Right lobe of liver (tissue), 6 donors: Measurements from ENCODE around the gene MRPL45. TPM values are rescaled to one million over a fixed set of nuclear protein-coding genes. Genes with fewer than 3 reads are reported as not detected.
A peak's percentile ranks its signal among the peaks of the same experiment; 100 is the strongest.

ENCODE experiments used
- ATAC-seq, 4 donors: fragments of 200-7000 bp; cut with Tn5 transposase; one replicate each; pipeline ENCODE4 v1.9.1; 2020; ENCODE audit warnings: mild to moderate bottlenecking in 4 of 4, moderate library complexity in 4 of 4
- DNase-seq, 3 donors: peaks; one replicate each; pipeline ENCODE4 v3.0.0-alpha.2; 2020
- H3K27ac ChIP-seq, 3 donors: fragments of 200-600 bp; one replicate each; pipeline ENCODE4 v1.8.0; 2022
- H3K27me3 ChIP-seq, 2 donors: fragments of 200-600 bp; one replicate each; pipeline ENCODE4 v1.8.0; 2022
- H3K36me3 ChIP-seq, 4 donors: fragments of 200-600 bp; sonication (generic) in 1 of 4; one replicate each; pipeline versions ENCODE4 v1.5.1 to v1.8.0; 2017 to 2022; ENCODE audit warnings: control low read depth in 1 of 4
- H3K4me1 ChIP-seq, 4 donors: fragments of 200-600 bp; sonication (generic) in 1 of 4; one replicate each; pipeline versions ENCODE4 v1.5.1 to v1.8.0; 2017 to 2022; ENCODE audit warnings: control low read depth in 1 of 4
- H3K4me3 ChIP-seq, 3 donors: fragments of 200-600 bp; one replicate each; pipeline ENCODE4 v1.8.0; 2022
- H3K9me3 ChIP-seq, 4 donors: fragments of 200-600 bp; sonication (generic) in 1 of 4; one replicate each; pipeline versions ENCODE4 v1.5.1 to v1.8.0; 2017 to 2022; ENCODE audit warnings: control low read depth in 1 of 4
- POLR2A ChIP-seq: fragments of 450-650 bp; IDR thresholded peaks from one replicate; pipeline ENCODE4 v1.6.1; 2017; ENCODE audit warnings: antibody characterized with exemption, mild to moderate bottlenecking
- WGBS: methylation state at CpG from one replicate; pipeline ENCODE4 v1.1.6; 2018; ENCODE audit warnings: low coverage, low lambda C conversion rate; ENCODE audit not compliant: insufficient coverage; ENCODE audit errors: missing lambda C conversion rate; 5-methylcytosine and 5-hydroxymethylcytosine counted together
- intact Hi-C, 2 donors: fragments of 100-400 bp; cut with DNase I; formaldehyde crosslinking; loops; one replicate each; pipeline versions ENCODE4 v1.11.2 to v1.14.1; 2022
- total RNA-seq, 6 experiments: library from RNA; depleted of rRNA in 2 of 6; stranded (reverse); fragments of >200 nt in 2 of 6; fragmentation: NEBNext Ultra II Directional in 3 of 6; extraction: Animal tissue kit (Norgen Biotek cat#: 25700) in 3 of 6; gene quantifications; one replicate each; pipeline versions ENCODE4 v1.1.0 to v1.2.4, GENCODE V29; 2016 to 2023
- TF ChIP-seq, protein P1 (sequence below), 4 donors: fragments of 200-600 bp in 3 of 4; fragments of 450-650 bp in 1 of 4; IDR thresholded peaks; one replicate each; pipeline versions ENCODE4 v1.5.1 to v1.8.0; 2016 to 2022; ENCODE audit warnings: antibody characterized with exemption in 4 of 4, mild to moderate bottlenecking in 2 of 4
- donor health status: DM: no; HTN: yes; CAD: no.
- donor health status: DM: no; HTN: no; CAD: no.
- donor health status: DM: no; HTN: no; CAD: no.
- donor health status: DM: no; HTN: yes; CAD: no.
- donor health status: DM: no; HTN: yes; CAD: no.

MRPL45 gene
- total RNA-seq, 6 experiments from 2014 or later = 18.1 to 25.8 (median 20.1) TPM

DNA sequence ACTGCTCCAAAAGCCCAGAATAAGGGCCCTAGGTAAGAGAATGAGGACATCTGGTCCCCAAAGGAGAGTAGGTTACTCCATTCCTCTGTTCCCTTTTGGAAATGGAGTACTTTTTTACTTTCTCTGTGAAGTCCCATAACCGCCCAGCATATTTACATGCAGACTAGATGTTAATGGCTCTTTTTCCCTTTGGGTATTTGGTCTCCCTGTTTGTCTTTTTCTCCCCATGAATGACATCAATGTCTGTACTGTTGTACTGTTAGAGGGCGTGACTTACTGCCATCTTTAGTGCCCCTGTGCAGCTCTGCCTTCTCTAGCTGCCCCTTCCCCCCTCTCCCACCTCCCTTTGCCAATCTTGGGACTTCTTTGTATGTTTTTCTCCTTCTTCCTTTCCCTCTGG lies 27.8 kb downstream of the MRPL45 start:
- ATAC-seq (no peak), DNase-seq (no peak)
- Histone ChIP-seq H3K9me3 (no peaks in the 10 kb centered on the region), H3K36me3 (peaks cover 0 to 26% (median 5%) of the 10 kb centered on the region in 4 donors), H3K27me3 (no peaks in the 10 kb centered on the region), H3K4me3 (no peak overlapping the region), H3K27ac (no peak overlapping the region), H3K4me1 (no peaks in the 10 kb centered on the region)
- intact Hi-C loops = no loop called here
- 93% methylated on average over 2 of the region's 2 CpGs for WGBS
- TF ChIP-seq POLR2A = no peak
- TF ChIP-seq, protein P1, sequence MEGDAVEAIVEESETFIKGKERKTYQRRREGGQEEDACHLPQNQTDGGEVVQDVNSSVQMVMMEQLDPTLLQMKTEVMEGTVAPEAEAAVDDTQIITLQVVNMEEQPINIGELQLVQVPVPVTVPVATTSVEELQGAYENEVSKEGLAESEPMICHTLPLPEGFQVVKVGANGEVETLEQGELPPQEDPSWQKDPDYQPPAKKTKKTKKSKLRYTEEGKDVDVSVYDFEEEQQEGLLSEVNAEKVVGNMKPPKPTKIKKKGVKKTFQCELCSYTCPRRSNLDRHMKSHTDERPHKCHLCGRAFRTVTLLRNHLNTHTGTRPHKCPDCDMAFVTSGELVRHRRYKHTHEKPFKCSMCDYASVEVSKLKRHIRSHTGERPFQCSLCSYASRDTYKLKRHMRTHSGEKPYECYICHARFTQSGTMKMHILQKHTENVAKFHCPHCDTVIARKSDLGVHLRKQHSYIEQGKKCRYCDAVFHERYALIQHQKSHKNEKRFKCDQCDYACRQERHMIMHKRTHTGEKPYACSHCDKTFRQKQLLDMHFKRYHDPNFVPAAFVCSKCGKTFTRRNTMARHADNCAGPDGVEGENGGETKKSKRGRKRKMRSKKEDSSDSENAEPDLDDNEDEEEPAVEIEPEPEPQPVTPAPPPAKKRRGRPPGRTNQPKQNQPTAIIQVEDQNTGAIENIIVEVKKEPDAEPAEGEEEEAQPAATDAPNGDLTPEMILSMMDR (IDR thresholded peaks at IDR 0.05) = no peak

GRCh38 chr17:38325221-38325851 lies 28.4 kb downstream of the MRPL45 start:
- Histone ChIP-seq H3K9me3 (no peaks in the 10 kb centered on the region), H3K4me1 (no peaks in the 10 kb centered on the region), H3K36me3 (peaks cover 0 to 24% (median 5%) of the 10 kb centered on the region in 4 donors), H3K27ac (no peak overlapping the region), H3K4me3 (no peak overlapping the region), H3K27me3 (no peaks in the 10 kb centered on the region)
- TF ChIP-seq POLR2A = no peak
- TF ChIP-seq, protein P1 (IDR thresholded peaks at IDR 0.05) = no peak
- WGBS = 43% methylated on average over 5 of the region's 5 CpGs
- DNase-seq = peak in 1 of 3 donors; percentile 23
- ATAC-seq = no peak
- intact Hi-C loops = no loop called here

DNA sequence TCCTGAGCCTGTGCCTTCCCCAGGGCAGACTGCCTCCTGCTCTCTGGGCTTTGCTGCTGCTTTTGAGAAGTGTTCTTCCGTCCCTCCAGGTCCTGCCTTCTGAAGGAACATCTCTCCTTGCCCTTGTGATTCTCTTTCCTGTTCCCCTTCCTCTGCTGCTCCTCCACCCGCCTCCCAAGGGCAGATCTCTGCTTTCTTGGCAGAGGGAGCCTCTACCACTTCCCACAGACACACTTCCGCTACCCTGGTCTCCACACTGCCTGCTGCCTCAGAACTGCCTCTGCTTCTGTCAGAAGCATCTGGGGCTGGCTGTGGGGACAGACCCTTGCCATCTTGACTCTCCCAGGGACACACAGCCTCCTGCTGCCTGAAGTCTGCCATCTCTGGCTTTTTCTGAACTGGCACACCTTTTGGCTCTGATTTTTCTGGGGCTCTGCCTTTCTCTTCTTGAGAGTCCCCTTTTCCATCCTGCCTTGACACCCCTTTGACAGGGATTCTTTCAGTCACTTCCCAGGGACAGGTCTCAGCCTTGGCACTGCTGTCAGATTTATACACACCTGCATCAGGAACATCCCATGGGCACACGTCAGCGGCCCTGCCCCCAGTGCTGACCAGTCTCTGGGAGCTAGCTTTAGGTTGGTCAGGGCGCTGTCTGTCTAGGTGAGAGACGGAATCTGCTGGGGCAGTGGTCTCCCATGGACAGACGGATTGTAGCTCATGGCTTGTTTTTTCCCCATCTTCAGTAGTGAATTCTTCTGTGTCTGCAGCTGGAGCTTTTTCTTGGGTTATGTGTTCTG lies 30.2 kb downstream of the MRPL45 start:
- intact Hi-C loops = no loop called here
- TF ChIP-seq, protein P1 (IDR thresholded peaks at IDR 0.05) = no peak
- TF ChIP-seq POLR2A = no peak
- H3K9me3 ChIP-seq = no peaks in the 10 kb centered on the region
- H3K27ac ChIP-seq = no peak overlapping the region
- H3K36me3 ChIP-seq = peaks cover 0 to 15% (median 5%) of the 10 kb centered on the region in 4 donors
- H3K4me1 ChIP-seq = no peaks in the 10 kb centered on the region
- 78% methylated on average over 6 of the region's 8 CpGs for WGBS
- DNase-seq (peak in 2 of 3 donors; percentile 35 to 48), ATAC-seq (peak; percentile 65 to 82 (median 74))
- H3K27me3 ChIP-seq = no peaks in the 10 kb centered on the region
- no peak overlapping the region for H3K4me3 ChIP-seq

DNA sequence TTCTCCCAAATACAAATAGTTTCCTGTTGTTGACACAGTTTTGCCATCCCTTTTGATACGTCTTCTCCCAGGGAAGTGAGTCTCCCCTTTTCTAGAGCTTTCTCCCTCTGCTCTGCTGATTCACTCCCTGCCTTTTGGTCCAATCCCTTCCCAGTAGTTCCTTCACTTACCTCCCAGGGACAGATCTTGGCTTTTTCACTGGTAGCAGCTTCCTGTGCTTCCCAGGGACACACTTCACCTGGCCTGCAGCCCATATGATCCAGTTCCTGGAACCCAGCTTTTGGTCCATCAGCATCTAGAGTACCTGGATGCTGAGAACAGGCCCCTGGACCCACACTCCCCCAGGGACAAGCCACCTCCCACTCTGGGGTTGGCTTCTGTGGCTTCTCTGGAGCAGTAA lies 31.0 kb downstream of the MRPL45 start:
- ATAC-seq = no peak
- Histone ChIP-seq H3K36me3 (peaks cover 0 to 10% (median 1%) of the 10 kb centered on the region in 4 donors), H3K4me1 (no peaks in the 10 kb centered on the region), H3K27ac (no peak overlapping the region), H3K27me3 (no peaks in the 10 kb centered on the region), H3K4me3 (no peak overlapping the region), H3K9me3 (no peaks in the 10 kb centered on the region)
- intact Hi-C loops = no loop called here
- WGBS = no CpG with 5 or more reads among the region's 1 CpG
- TF ChIP-seq, protein P1 (IDR thresholded peaks at IDR 0.05) = no peak
- peak in 1 of 3 donors; percentile 27 for DNase-seq
